Measurements from ENCODE around the gene LAMB1.

GRCh38 chr7:107922886-107923285, 80.1 kb downstream of the LAMB1 start:
- TF ChIP-seq CTCF (conservative IDR thresholded peaks at IDR 0.05; ENCODE audit: low read depth, low read length) (no peak), EZH2 (IDR thresholded peaks at IDR 0.05; ENCODE audit: borderline replicate concordance, low read depth, low read length, poor library complexity, severe bottlenecking) (no peak)
